ENCODE results near the gene KIAA1671. TPM values are rescaled to one million over a fixed set of nuclear protein-coding genes. Genes with fewer than 3 reads are reported as not detected.

The KIAA1671 gene
- total RNA-seq, 3 donors from 2014 or later, result 9.8 to 62.8 (median 36.4) TPM

GRCh38 chr22:25083807-25084200 lies 131.3 kb downstream of the KIAA1671 start:
- no peak for TF ChIP-seq POLR2AphosphoS5 (IDR thresholded peaks at IDR 0.05)
- TF ChIP-seq POLR2A (IDR thresholded peaks at IDR 0.05), result no peak
- TF ChIP-seq, protein P1, sequence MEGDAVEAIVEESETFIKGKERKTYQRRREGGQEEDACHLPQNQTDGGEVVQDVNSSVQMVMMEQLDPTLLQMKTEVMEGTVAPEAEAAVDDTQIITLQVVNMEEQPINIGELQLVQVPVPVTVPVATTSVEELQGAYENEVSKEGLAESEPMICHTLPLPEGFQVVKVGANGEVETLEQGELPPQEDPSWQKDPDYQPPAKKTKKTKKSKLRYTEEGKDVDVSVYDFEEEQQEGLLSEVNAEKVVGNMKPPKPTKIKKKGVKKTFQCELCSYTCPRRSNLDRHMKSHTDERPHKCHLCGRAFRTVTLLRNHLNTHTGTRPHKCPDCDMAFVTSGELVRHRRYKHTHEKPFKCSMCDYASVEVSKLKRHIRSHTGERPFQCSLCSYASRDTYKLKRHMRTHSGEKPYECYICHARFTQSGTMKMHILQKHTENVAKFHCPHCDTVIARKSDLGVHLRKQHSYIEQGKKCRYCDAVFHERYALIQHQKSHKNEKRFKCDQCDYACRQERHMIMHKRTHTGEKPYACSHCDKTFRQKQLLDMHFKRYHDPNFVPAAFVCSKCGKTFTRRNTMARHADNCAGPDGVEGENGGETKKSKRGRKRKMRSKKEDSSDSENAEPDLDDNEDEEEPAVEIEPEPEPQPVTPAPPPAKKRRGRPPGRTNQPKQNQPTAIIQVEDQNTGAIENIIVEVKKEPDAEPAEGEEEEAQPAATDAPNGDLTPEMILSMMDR (IDR thresholded peaks at IDR 0.05), result no peak
- Histone ChIP-seq H3K36me3 (no peaks in the 10 kb centered on the region), H3K27me3 (no peaks in the 10 kb centered on the region), H3K4me3 (no peak overlapping the region), H3K9me3 (no peaks in the 10 kb centered on the region), H3K4me1 (no peaks in the 10 kb centered on the region), H3K27ac (peak overlapping the region; percentile 62 to 71)
- intact Hi-C loops (cut with DNase I; ENCODE audit: low total_unique reads), result no loop called here
- DNase-seq (ENCODE audit: low spot score in 2 of 2), result peak in 1 of 2 donors; percentile 27

DNA sequence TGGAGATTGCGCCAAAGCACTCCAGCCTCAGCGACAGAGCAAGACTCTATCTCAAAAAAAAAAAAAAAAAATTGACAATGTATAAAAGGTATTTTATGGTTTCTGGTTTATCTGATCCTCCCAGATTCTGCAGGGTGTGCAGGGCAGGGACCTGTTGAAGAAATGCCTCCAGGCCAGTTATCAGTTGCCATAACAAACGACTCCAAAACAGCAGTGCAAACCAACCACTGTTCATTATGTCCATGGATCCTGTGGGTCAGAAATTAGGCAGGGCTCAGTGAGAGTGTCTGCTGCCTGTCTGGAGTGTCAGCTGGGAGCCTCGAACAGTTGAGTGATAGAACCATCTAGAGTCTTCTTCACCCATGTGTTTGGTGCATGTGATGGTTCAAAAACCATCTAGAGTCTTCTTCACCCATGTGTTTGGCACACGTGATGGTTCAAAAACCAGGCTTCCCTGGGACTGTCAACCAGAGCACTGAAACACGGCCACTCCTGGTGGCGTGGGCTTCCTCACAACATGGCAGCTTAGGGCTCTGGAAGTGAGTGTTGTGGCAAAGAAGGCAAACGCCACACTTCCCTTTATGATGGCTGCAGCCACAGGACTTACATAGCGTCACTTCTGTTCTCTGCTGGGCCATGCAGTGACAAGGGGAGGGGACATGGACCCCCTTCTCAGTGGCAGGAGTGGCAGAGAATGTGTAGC lies 132.0 kb downstream of the KIAA1671 start:
- DNase-seq (ENCODE audit: low spot score in 2 of 2), result no peak
- Histone ChIP-seq H3K4me3 (no peak overlapping the region), H3K27me3 (no peaks in the 10 kb centered on the region), H3K9me3 (no peaks in the 10 kb centered on the region), H3K36me3 (no peaks in the 10 kb centered on the region), H3K27ac (peak overlapping the region in 1 of 2 donors; percentile 62), H3K4me1 (no peaks in the 10 kb centered on the region)
- TF ChIP-seq POLR2AphosphoS5 (IDR thresholded peaks at IDR 0.05), result no peak
- TF ChIP-seq, protein P1 (IDR thresholded peaks at IDR 0.05), result no peak
- no peak for TF ChIP-seq POLR2A (IDR thresholded peaks at IDR 0.05)
- intact Hi-C loops (cut with DNase I; ENCODE audit: low total_unique reads), result no loop called here

DNA sequence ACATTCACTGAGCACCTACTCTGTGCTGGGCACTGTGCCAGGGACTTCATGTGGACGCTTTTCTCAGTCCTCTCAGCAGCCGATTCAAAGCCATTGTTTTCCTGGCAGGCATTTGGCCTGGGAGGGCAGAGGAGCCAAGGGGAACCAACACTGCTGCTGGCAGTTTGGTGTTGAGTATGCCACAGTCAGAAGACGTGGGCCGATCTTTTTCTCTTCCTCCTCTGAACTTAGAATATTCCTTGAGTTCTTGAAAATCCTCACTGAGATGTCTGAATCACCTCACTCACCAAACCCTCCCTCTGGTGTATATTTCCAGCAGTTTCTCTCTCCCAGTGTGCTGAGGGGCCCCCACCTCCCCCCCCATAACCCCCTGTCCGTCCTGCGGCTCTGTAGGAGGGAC lies 132.6 kb downstream of the KIAA1671 start:
- H3K27ac ChIP-seq, result peak overlapping the region in 1 of 2 donors; percentile 30
- H3K27me3 ChIP-seq, result no peaks in the 10 kb centered on the region
- DNase-seq (ENCODE audit: low spot score in 2 of 2), result no peak
- H3K36me3 ChIP-seq, result no peaks in the 10 kb centered on the region
- no peaks in the 10 kb centered on the region for H3K4me1 ChIP-seq
- no peaks in the 10 kb centered on the region for H3K9me3 ChIP-seq
- no peak overlapping the region for H3K4me3 ChIP-seq
- intact Hi-C loops (cut with DNase I; ENCODE audit: low total_unique reads), result no loop called here
- no peak for TF ChIP-seq POLR2AphosphoS5 (IDR thresholded peaks at IDR 0.05)

GRCh38 chr22:25085930-25086901 lies 133.7 kb downstream of the KIAA1671 start:
- Histone ChIP-seq H3K9me3 (no peaks in the 10 kb centered on the region), H3K36me3 (no peaks in the 10 kb centered on the region), H3K27ac (no peak overlapping the region), H3K27me3 (no peaks in the 10 kb centered on the region), H3K4me1 (no peaks in the 10 kb centered on the region), H3K4me3 (no peak overlapping the region)
- intact Hi-C loops (cut with DNase I; ENCODE audit: low total_unique reads), result no loop called here
- no peak for TF ChIP-seq POLR2A (IDR thresholded peaks at IDR 0.05)
- TF ChIP-seq, protein P1 (IDR thresholded peaks at IDR 0.05), result no peak
- TF ChIP-seq POLR2AphosphoS5 (IDR thresholded peaks at IDR 0.05), result peak in 1 of 3 donors; percentile 43
- DNase-seq (ENCODE audit: low spot score in 2 of 2), result no peak

GRCh38 chr22:25086902-25087282 lies 134.4 kb downstream of the KIAA1671 start:
- no peak for DNase-seq (ENCODE audit: low spot score in 2 of 2)
- intact Hi-C loops (cut with DNase I; ENCODE audit: low total_unique reads), result no loop called here
- H3K27ac ChIP-seq, result no peak overlapping the region
- H3K36me3 ChIP-seq, result no peaks in the 10 kb centered on the region
- no peaks in the 10 kb centered on the region for H3K9me3 ChIP-seq
- H3K4me3 ChIP-seq, result no peak overlapping the region
- no peak for TF ChIP-seq POLR2A (IDR thresholded peaks at IDR 0.05)
- no peak for TF ChIP-seq POLR2AphosphoS5 (IDR thresholded peaks at IDR 0.05)
- TF ChIP-seq, protein P1 (IDR thresholded peaks at IDR 0.05), result no peak
- H3K4me1 ChIP-seq, result no peaks in the 10 kb centered on the region
- no peaks in the 10 kb centered on the region for H3K27me3 ChIP-seq

Measured in breast epithelium (tissue), 4 donors.